ENCODE measurements around the gene CDKN2C. TPM values are rescaled to one million over a fixed set of nuclear protein-coding genes. Genes with fewer than 3 reads are reported as not detected.
A peak's percentile ranks its signal among the peaks of the same experiment; 100 is the strongest.

Gene CDKN2C
- total and polyA plus RNA-seq, 2 donors from 2014 or later = 12.5 to 16.6 TPM

DNA sequence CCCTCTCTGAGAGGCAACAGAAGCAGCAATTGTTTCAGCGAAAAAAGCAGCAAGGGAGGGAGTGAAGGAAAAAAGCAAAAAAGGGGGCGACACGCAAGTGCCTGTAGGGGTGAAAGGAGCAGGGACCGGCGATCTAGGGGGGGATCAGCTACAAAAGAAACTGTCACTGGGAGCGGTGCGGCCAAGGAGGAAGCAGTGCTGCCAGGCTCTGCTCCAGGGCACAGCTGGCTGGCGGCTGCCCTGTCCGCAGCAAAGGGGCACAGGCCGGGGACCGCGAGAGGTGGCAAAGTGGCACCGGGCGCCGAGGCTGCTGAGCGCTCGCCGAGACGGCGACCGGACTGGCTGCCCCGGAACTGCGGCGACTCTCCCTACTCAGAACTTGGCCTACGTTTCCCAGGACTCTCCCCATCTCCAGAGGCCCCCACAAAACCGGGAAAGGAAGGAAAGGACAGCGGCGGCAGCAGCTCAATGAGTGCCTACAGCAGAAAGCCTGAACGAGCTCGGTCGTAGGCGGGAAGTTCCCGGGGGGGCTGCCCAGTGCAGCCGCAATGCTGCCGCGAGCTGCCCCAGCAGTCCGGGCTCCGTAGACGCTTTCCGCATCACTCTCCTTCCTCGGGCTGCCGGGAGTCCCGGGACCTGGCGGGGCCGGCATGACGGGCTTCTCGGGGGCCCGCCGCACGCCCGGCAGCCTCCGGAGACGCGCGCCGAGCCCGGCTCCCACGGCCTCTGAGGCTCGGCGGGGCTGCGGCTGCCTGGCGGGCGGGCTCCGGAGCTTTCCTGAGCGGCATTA is 1.0 kb upstream of the CDKN2C start:
- H3K4me1 ChIP-seq (ENCODE audit: control insufficient read depth in 2 of 3, insufficient read depth in 2 of 3, low read depth in 1 of 3, low read length in 3 of 3) = peaks cover 0 to 5% (median 0%) of the 10 kb centered on the region in 3 donors
- no peaks in the 10 kb centered on the region for H3K9me3 ChIP-seq (ENCODE audit: control insufficient read depth in 2 of 3, insufficient read depth in 1 of 3, low read length in 3 of 3)
- peaks cover 31% of the 10 kb centered on the region for H3K27me3 ChIP-seq (ENCODE audit: control insufficient read depth, insufficient read depth, low read length)
- H3K4me3 ChIP-seq (ENCODE audit: low read length in 3 of 3) = peak overlapping the region; percentile 83 to 99 (median 89)
- H3K27ac ChIP-seq (ENCODE audit: low read depth in 2 of 2, low read length in 2 of 2) = peak overlapping the region; percentile 95 to 98
- no peak for FAIRE-seq
- TF ChIP-seq, protein P1, sequence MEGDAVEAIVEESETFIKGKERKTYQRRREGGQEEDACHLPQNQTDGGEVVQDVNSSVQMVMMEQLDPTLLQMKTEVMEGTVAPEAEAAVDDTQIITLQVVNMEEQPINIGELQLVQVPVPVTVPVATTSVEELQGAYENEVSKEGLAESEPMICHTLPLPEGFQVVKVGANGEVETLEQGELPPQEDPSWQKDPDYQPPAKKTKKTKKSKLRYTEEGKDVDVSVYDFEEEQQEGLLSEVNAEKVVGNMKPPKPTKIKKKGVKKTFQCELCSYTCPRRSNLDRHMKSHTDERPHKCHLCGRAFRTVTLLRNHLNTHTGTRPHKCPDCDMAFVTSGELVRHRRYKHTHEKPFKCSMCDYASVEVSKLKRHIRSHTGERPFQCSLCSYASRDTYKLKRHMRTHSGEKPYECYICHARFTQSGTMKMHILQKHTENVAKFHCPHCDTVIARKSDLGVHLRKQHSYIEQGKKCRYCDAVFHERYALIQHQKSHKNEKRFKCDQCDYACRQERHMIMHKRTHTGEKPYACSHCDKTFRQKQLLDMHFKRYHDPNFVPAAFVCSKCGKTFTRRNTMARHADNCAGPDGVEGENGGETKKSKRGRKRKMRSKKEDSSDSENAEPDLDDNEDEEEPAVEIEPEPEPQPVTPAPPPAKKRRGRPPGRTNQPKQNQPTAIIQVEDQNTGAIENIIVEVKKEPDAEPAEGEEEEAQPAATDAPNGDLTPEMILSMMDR (IDR thresholded peaks at IDR 0.05; ENCODE audit: borderline replicate concordance, extremely low read depth, insufficient read depth) = no peak
- intact Hi-C loops (cut with DNase I) = no loop called here
- peak; percentile 39 to 85 (median 44) for DNase-seq
- peak overlapping the region; percentile 74 to 86 (median 82) for H3K9ac ChIP-seq (ENCODE audit: low read length in 3 of 3)
- H3K36me3 ChIP-seq (ENCODE audit: control insufficient read depth in 2 of 3, insufficient read depth in 3 of 3, low read length in 3 of 3) = no peaks in the 10 kb centered on the region

DNA sequence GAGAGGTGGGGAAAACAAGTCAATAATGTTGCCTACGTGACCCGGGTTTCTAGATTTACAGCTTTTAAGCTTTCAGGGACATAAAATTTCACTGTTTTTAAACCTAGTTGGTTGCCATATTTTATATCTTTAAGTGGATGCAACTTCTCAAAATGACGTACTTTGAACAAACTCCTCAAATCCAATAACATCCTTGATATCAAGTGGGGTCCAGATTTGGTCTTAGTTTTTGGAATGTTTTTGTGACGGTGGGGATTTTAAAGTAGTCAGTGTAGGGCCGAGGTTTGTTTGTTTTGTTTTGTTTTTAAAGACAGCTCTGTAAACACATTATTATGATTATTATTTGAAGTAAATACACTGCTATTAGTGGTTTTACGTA is 453 bp downstream of the CDKN2C start:
- H3K9me3 ChIP-seq (ENCODE audit: control insufficient read depth in 2 of 3, insufficient read depth in 1 of 3, low read length in 3 of 3) = no peaks in the 10 kb centered on the region
- FAIRE-seq (no peak), DNase-seq (no peak)
- intact Hi-C loops (cut with DNase I) = no loop called here
- peak overlapping the region; percentile 83 to 99 (median 89) for H3K4me3 ChIP-seq (ENCODE audit: low read length in 3 of 3)
- peak overlapping the region; percentile 68 to 98 for H3K27ac ChIP-seq (ENCODE audit: low read depth in 2 of 2, low read length in 2 of 2)
- H3K4me1 ChIP-seq (ENCODE audit: control insufficient read depth in 2 of 3, insufficient read depth in 2 of 3, low read depth in 1 of 3, low read length in 3 of 3) = peaks cover 0 to 5% (median 0%) of the 10 kb centered on the region in 3 donors
- H3K36me3 ChIP-seq (ENCODE audit: control insufficient read depth in 2 of 3, insufficient read depth in 3 of 3, low read length in 3 of 3) = no peaks in the 10 kb centered on the region
- H3K27me3 ChIP-seq (ENCODE audit: control insufficient read depth, insufficient read depth, low read length) = peaks cover 36% of the 10 kb centered on the region
- TF ChIP-seq, protein P1 (IDR thresholded peaks at IDR 0.05; ENCODE audit: borderline replicate concordance, extremely low read depth, insufficient read depth) = no peak
- H3K9ac ChIP-seq (ENCODE audit: low read length in 3 of 3) = peak overlapping the region; percentile 74 to 86 (median 82)

DNA sequence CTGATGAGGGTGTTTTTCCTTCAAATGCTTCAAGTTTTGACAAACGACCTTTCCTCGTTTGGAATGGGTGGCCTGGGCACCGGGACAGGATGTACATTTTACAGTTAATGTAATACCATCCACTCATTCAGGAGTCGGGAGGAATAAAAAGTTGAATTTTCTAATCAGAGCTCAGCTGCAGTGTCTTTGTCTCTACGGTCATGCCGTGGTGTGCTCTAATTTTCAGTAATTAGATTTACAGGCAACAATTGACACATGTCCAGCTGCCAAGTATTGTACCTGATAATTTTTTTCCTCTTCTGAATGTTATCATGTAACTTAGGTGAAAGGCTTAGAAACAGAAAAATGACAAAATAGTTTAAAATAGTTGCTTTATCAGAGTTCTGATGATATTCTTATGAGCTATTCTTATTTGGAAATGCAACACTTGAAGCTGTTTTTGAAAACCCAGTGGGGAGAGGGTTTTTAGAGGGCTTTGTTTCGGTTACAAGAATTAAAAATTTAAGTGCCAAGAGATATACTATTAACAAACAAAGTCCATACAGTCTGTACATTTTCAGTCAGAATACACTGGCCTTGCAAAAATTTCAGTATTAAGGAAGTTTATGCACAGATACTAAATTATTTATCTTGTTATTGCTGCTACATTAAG is 1.0 kb downstream of the CDKN2C start:
- H3K9me3 ChIP-seq (ENCODE audit: control insufficient read depth in 2 of 3, insufficient read depth in 1 of 3, low read length in 3 of 3) = no peaks in the 10 kb centered on the region
- H3K27ac ChIP-seq (ENCODE audit: low read depth in 2 of 2, low read length in 2 of 2) = no peak overlapping the region
- no peaks in the 10 kb centered on the region for H3K36me3 ChIP-seq (ENCODE audit: control insufficient read depth in 2 of 3, insufficient read depth in 3 of 3, low read length in 3 of 3)
- H3K27me3 ChIP-seq (ENCODE audit: control insufficient read depth, insufficient read depth, low read length) = peaks cover 38% of the 10 kb centered on the region
- peaks cover 0 to 5% (median 0%) of the 10 kb centered on the region in 3 donors for H3K4me1 ChIP-seq (ENCODE audit: control insufficient read depth in 2 of 3, insufficient read depth in 2 of 3, low read depth in 1 of 3, low read length in 3 of 3)
- peak overlapping the region in 2 of 3 donors; percentile 83 to 99 for H3K4me3 ChIP-seq (ENCODE audit: low read length in 3 of 3)
- DNase-seq (peak in 1 of 5 donors; percentile 34), FAIRE-seq (no peak)
- TF ChIP-seq, protein P1 (IDR thresholded peaks at IDR 0.05; ENCODE audit: borderline replicate concordance, extremely low read depth, insufficient read depth) = no peak
- intact Hi-C loops (cut with DNase I) = no loop called here
- peak overlapping the region in 2 of 3 donors; percentile 74 to 82 for H3K9ac ChIP-seq (ENCODE audit: low read length in 3 of 3)
